Activated T-helper 9 cell treated with anti-CD3 and anti-CD28 coated beads, Interleukin-2, amount 50 U/mL, for 16 hours (primary cell): ENCODE data around the gene LRBA.
"Not testable (repeated sequence)": the region's sequence is repeated elsewhere in the genome, so short reads cannot be mapped to it uniquely, and the experiment has no call there.

Source experiments
- DNase-seq: peaks from one replicate; pipeline ENCODE4 v3.0.0-alpha.2; 2020; ENCODE audit warnings: low read depth

LRBA gene

GRCh38 chr4:150940123-150940522, 75.0 kb downstream of the LRBA start:
- DNase-seq: no peak

GRCh38 chr4:150939530-150939929, 75.6 kb downstream of the LRBA start:
- no peak for DNase-seq

GRCh38 chr4:150938873-150939499, 76.1 kb downstream of the LRBA start:
- no peak for DNase-seq

GRCh38 chr4:150938417-150938816, 76.7 kb downstream of the LRBA start:
- no peak for DNase-seq

- DNase-seq: no peak
Measured at GRCh38 chr4:150934022-150934421, 81.1 kb downstream of the LRBA start.

DNA sequence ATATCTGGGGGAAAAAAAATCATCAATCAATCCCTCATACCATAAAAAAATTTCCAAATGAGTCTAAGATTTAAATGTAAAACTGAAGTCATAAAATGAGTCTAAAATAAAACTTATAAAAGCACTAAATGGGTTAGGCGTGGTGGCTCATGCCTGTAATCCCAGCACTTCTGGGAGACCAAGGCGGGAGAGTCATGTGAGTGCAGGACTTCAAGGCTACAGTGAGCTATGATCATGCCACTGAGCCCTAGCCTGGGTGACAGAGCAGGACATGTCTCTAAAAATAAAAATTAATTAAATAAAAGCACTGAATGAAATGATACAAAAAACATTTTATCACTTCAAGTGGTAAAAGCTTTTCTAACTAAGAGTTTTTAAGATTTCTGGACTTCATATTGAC, 83.3 kb downstream of the LRBA start:
- no peak for DNase-seq

DNA sequence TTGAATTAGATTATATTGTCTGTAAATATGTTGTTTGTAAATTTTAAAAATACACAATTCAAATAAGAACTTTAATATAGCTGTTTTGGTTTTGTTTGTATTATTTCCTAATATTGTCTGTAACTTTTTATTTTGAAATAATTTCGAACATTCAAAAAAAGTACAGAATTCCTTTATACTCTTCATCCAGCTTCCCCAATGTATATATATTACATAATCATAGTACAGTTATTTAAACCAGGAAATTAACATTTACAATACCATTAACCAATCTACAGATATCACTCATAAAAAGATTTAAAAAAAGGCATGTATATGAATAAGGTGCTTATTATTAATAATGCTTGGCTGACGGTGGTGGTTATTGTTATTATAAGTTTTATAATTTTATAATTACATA, 84.1 kb downstream of the LRBA start:
- DNase-seq: no peak

- no peak for DNase-seq
Measured at GRCh38 chr4:150923945-150924344, 91.1 kb downstream of the LRBA start.

- DNase-seq: not testable (repeated sequence)
Measured at GRCh38 chr4:150921486-150921885, 93.6 kb downstream of the LRBA start.

DNA sequence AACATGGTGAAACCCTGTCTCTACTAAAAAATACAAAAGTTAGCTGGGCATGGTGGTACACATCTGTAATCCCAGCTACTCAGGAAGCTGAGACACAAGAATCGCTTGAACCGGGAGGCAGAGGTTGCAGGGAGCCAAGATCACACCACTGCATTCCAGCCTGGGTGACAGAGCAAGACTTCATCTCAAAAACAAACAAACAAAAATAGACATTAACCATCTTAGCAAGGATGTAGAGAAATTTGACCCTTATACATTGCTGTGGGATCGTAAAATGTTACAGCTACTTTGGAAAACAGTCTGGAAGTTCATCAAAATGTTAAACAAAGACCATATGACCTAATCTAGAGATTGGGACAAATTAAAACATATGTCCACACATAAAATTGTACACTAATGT, 96.5 kb downstream of the LRBA start:
- not testable (repeated sequence) for DNase-seq

- no peak for DNase-seq
Measured at GRCh38 chr4:150911326-150911725, 103.8 kb downstream of the LRBA start.

DNA sequence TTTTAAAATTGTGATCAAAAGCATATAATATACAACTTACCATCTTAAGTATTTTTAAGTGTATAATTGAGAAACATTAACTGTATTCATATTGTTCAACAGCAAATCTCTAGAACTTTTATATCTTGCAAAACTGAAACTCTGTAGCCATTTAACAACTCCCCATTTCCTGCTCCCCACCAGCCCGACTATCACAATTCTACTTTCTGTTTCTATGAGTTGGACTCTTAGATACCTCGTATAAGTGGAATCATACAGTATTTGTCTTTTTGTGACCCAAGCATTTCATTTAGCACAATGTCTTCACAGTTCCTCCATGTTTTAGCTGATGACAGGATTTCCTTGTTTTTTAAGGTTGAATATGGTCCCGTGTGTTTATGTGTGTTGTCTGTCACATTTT, 106.0 kb downstream of the LRBA start:
- no peak for DNase-seq

DNA sequence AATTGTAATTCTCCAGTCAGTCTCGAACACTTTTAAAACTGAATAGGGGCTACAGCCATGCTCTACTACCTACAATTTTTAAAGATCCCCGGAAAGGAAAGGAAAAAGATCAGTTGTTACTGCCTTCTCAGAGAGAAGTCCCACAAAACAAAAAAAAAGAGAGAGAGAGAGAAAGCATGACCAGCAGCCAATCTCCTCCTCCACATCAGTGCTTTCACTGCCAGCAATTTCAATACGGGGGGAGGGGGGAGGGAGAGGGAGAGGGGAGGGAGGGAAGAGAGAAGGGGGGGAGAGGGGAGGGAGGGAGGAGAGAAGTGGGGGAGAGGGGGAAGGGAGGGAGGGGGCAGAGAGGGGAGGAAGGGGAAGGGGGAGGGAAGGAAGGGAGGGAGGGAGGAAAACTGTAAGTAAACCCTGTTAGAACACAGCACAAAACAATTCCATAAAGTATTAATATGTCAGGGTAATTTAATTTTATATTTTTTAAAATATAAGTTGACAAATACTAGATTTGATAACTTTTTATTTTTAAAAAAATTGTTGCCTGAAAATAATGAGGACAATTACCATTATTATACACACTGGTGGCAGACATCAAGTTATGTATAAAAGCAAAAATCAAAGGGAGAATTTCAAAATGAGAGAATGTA, 108.0 kb downstream of the LRBA start:
- DNase-seq: no peak

- DNase-seq: no peak
Measured at GRCh38 chr4:150904671-150905070, 110.4 kb downstream of the LRBA start.

GRCh38 chr4:150903603-150904002, 111.5 kb downstream of the LRBA start:
- DNase-seq: no peak

DNA sequence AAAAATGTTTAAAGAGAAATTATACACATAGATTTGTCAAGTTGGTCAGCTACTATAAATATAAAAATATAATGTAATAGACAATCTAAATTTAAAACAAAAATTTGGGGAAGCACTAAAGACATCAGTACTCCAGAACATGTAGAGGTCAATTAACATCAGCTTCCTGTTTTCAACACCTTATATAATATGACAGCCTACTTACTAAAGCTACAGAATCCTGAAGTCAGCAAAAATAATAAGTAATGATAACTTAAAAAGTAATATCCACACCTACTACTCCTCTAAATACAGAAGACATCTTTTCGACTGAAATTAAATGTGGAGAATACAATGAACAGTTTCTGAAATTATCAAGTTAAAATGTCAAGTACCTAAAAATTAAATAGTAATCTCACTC, 118.6 kb downstream of the LRBA start:
- DNase-seq: no peak

DNA sequence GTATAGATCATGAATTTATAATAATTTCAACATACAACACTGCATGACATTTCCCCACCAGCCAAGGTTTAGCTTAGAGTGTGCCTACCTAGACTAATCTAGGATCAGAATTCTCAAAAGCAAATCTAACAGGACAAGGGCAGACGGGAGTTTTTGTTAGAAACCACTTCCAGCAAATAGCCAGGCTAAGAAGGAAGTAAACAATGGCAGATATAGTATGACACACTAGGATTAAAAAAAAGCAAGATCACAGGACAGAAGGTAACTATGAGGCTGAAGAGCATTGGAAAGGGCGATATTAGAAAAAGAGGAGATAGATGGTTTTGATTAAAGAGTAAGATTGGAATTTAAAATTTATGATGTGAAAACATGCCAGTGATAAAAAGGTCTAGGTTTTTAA, 124.8 kb downstream of the LRBA start:
- no peak for DNase-seq

DNA sequence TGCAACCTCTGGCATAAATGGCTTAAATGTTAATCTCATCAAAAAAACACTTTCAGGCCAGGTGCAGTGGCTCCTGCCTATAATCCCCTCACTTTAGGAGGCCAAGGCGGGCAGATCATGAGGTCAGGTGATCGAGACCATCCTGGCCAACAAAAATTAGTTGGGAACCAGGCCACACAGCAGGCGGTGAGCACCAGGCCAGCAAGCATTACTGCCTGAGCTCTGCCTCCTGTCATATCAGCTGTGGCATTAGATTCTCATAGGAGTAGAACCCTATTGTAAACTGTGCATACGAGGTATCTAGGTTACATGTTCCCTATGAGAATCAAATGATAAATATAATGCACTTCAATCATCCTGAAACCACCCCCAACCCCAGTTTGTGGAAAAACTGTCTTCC, 125.8 kb downstream of the LRBA start:
- DNase-seq: no peak

DNA sequence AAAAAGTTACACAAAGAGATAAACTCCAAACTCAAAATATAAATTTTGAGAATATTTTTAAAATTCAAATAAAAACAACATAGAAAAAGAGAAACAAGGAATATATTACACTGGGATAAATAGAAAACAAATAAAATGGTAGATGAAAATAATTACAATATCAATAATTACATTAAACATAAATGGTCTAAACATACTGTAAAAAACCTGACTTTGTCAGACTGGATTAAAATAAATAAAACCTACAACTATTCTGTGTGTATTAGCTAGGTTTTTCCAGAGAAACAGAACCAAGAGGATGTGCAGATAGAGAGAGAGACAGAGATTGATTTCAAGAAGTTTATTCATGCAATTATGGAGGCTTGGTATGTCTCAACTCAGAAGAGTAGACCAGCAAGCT, 126.5 kb downstream of the LRBA start:
- no peak for DNase-seq

DNA sequence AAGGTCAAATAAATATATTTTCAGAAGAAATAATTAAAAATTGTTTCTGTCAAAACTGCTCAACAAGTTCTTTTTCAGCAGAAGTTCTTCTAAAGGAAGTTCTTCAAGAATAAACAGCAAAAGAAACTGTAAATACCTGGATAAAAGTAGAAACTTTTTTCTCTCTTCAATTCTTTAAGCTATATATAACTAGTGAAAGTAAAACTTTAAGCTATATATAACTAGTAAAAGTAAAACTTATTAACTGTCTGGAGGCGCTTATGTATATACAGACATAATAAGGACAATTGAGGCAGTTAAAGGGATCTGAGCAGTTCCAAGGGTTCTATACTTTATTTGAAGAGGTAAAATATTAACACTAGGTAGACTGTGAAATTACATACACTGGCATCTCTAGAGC, 126.9 kb downstream of the LRBA start:
- DNase-seq: no peak

GRCh38 chr4:150886597-150886996, 128.5 kb downstream of the LRBA start:
- no peak for DNase-seq

- no peak for DNase-seq
Measured at GRCh38 chr4:150884625-150885024, 130.5 kb downstream of the LRBA start.

DNA sequence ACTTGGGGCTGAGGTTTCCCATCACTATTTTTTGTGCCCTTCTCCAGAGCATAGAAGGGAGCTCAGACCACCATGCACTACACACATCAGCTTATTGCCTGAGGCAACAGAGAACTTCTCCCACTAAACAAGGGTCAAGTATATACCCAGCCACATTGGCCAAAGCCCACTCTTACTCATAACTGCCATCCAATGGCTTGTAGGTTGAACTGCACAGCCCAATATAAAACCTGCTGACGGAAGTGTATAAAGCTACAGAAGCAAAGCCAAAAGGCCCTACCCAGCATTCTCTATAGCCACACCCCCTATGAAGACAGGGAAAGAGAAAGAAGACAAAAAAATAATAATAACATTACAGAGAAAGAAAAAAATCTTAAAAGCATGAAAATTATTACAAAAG, 139.7 kb downstream of the LRBA start:
- DNase-seq: no peak
